ENCODE data around the gene RABGGTA.

The RABGGTA gene

GRCh38 chr14:24259282-24260025, 11.9 kb downstream of the RABGGTA start:
- no peak overlapping the region for H3K4me3 ChIP-seq (ENCODE audit: low read depth, low read length)
- no peak for TF ChIP-seq CTCF (IDR thresholded peaks at IDR 0.05; ENCODE audit: low read depth, low read length, missing control alignments)
- no peak for DNase-seq (ENCODE audit: low read depth)

GRCh38 chr14:24258548-24259265, 12.7 kb downstream of the RABGGTA start:
- TF ChIP-seq CTCF (IDR thresholded peaks at IDR 0.05; ENCODE audit: low read depth, low read length, missing control alignments): no peak
- H3K4me3 ChIP-seq (ENCODE audit: low read depth, low read length): no peak overlapping the region
- no peak for DNase-seq (ENCODE audit: low read depth)

- TF ChIP-seq CTCF (IDR thresholded peaks at IDR 0.05; ENCODE audit: low read depth, low read length, missing control alignments): no peak
- no peak for DNase-seq (ENCODE audit: low read depth)
- H3K4me3 ChIP-seq (ENCODE audit: low read depth, low read length): no peak overlapping the region
Measured at GRCh38 chr14:24258119-24258518, 13.3 kb downstream of the RABGGTA start.

DNA sequence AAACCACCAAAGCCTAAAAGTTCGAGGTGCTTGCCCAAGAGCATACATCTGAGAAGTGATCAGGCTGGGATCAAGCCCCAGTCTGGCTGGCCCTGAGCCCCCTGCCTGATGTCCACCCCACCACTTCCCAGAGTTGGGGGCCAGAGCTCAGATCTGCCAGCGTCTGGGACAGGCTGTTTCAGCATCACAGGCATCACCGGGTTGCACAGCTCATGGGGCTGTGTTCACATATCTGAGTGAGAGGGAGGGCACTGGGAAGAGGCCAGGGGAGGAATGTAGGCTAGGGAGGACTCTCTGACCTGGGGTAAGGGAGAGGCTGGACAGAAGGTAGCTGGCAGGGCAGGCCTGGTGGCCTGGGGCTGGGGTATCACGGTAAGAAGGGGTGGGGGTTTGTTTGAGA, 14.4 kb downstream of the RABGGTA start:
- DNase-seq (ENCODE audit: low read depth): no peak
- no peak overlapping the region for H3K4me3 ChIP-seq (ENCODE audit: low read depth, low read length)
- TF ChIP-seq CTCF (IDR thresholded peaks at IDR 0.05; ENCODE audit: low read depth, low read length, missing control alignments): no peak

- no peak for TF ChIP-seq CTCF (IDR thresholded peaks at IDR 0.05; ENCODE audit: low read depth, low read length, missing control alignments)
- no peak overlapping the region for H3K4me3 ChIP-seq (ENCODE audit: low read depth, low read length)
- no peak for DNase-seq (ENCODE audit: low read depth)
Measured at GRCh38 chr14:24255931-24256711, 15.3 kb downstream of the RABGGTA start.

GRCh38 chr14:24255438-24255837, 16.0 kb downstream of the RABGGTA start:
- TF ChIP-seq CTCF (IDR thresholded peaks at IDR 0.05; ENCODE audit: low read depth, low read length, missing control alignments): no peak
- no peak overlapping the region for H3K4me3 ChIP-seq (ENCODE audit: low read depth, low read length)
- no peak for DNase-seq (ENCODE audit: low read depth)

All from GM12864 (cell line).